WI38 (cell line): ENCODE measurements around the gene LMTK3.
A peak's percentile ranks its signal among the peaks of the same experiment; 100 is the strongest.

Source experiments
- H3K4me3 ChIP-seq: 2 replicates; pipeline ENCODE4 v1.5.1; 2011; ENCODE audit warnings: low read depth, mild to moderate bottlenecking, control low read depth, low read length
- CTCF ChIP-seq: IDR thresholded peaks from 2 replicates; pipeline ENCODE4 v1.5.1; 2012; ENCODE audit warnings: low read depth, mild to moderate bottlenecking, control low read depth, low read length

LMTK3 gene

DNA sequence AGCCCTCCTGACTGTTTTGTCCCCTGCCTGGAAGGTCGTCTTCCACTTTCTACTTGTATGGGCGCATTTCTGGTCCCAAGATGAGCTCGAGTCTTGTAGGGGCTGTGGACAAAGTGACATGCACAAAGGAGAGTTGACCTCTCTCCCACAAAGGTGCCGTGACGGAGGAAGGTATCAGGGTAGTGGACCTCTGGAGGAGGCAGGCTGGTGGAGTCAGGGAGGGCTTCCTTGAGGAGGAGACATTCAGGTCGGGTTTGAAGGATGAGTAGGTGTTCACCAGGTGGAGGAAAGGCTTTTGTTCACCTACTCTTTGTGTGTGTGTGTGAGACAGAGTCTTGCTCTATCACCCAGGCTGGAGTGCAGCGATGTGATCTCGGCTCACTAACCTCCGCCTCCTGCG is 40.8 kb downstream of the LMTK3 start:
- H3K4me3 ChIP-seq: no peak overlapping the region
- TF ChIP-seq CTCF: no peak

GRCh38 chr19:48469934-48470680 is 41.5 kb downstream of the LMTK3 start:
- TF ChIP-seq CTCF: no peak
- H3K4me3 ChIP-seq: peak overlapping the region; percentile 88

DNA sequence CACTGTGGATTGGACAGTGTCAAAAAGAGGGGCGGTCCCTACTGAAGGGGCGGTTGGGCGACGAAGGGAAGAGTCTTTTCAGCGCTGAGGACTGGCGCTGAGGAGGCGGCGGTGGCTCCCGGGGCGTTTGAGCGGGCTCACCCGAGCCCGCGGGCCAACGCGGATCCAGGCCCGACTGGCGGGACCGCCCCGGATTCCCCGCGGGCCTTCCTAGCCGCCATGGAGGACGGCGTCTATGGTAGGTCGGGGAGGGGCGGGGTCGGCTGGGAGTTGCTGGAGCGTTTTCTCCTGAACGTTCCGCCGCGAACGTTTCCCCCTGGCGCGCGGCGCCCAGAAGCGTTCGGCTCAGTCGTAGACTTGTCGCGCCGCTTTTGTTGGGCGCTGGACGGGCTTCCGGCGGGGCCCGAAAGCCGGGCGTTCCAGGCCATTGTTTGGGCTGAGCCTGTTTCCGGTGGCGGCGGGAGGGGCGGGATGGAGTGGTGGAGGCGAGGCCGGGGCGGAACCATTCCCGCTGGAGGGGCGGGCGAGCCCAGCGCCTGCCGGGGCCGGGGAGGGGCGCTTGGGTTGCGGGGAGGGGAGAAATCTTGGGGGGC is 42.2 kb downstream of the LMTK3 start, which contains the start of gene CYTH2:
CYTH2 (plus strand) TSS at position 81 of the 593 bp plus-strand sequence; CDS start at position 220, 139 bp downstream.
- peak within 1 kb of the TSS; percentile 88 for H3K4me3 ChIP-seq
- no peak for TF ChIP-seq CTCF

DNA sequence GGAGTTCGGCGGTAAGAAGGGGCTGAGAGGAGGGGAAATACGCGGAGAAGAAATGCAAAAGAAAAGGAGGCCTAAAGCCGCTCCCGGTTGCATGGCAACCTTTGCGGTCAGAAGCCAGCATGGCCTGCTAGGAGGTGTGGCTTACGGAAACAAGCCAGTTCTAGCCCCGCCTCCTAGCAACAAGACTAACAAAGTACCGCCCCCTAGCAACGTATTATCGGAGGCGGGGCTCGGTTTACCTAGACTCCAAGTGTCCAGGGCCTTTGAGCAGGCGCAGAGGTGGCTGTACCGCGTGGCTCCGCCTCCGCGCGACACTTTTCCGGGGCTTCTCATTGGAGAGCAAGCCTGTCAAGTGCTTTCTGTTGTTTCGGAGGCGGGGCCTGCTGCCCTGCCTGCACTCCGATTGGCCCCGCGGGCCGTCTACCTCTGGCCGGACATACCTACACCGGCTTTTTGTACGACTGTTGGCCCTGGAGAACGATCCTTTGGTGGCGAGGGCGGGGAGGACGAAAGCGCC is 42.8 kb downstream of the LMTK3 start:
- no peak for TF ChIP-seq CTCF
- peak overlapping the region; percentile 88 for H3K4me3 ChIP-seq

DNA sequence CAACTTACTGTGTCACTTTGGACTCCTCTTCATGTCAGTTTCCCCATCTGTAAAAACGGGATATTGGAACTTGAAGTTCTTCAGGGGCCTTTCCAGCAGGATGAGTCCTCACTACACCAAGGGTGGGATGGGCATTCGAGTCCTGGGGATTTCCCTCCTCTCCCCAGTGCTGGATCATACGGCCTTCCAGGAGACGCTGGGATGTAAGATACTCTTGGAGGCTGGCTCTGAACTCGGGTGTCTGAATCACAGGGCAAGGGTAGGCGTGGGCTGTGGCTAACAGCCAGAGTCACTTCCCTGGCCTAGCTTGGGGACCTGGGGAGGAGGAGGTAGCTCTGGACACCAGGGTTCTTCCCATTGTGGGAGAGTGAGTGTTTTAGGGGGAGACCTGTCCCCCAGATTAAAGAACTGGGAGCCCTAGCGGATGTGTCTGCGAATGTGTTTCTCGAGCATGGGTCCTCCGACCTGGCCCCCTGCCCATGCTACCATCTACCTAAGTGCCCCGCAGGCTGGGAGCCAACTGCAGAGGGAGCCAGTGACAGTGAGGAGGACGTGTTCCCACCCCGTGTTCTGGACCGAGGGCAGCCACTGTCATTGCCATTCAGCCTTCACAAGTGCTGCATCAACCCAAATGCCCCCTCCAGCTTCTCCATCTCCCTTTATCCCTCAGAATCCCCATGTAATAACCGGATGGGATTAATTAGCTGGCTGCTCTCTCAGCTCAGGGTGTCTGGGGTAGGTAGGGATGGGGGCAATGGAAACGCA is 44.9 kb downstream of the LMTK3 start:
- no peak overlapping the region for H3K4me3 ChIP-seq
- no peak for TF ChIP-seq CTCF

DNA sequence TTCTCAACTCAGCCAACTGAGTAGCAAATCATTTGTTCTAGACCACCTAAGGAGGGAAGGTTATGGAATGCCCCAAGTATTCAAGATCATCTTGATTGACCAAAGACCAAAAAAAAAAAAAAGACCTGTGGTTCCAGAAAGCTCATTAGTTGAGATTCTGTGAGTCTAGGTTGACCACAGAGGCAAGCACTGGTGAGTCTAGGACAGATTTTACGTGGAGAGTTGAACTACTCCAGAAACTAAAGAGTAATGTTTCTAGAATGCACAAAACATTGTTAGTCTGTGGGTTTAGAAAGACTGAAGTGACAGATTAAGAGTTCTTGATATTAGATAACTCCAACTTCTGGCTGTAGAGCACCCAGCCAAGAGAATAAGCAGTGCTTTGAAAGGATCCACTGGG is 46.4 kb downstream of the LMTK3 start:
- no peak for TF ChIP-seq CTCF
- H3K4me3 ChIP-seq: no peak overlapping the region
